Astrocyte (in vitro differentiated cells and primary cell): ENCODE measurements around the gene C2orf15. TPM values are rescaled to one million over a fixed set of nuclear protein-coding genes. Genes with fewer than 3 reads are reported as not detected.
"Not testable (repeated sequence)": the region's sequence is repeated elsewhere in the genome, so short reads cannot be mapped to it uniquely, and the experiment has no call there.

ENCODE experiments used
- DNase-seq: peaks from one replicate; pipeline ENCODE4 v3.0.0-alpha.2; 2010; ENCODE audit warnings: low read depth
- FAIRE-seq: peaks from 2 replicates; lab custom pipeline; 2011; peaks lifted over from hg19 to GRCh38; lab: Jason Lieb, UNC
- H2AFZ ChIP-seq: 2 replicates; pipeline ENCODE4 v1.6.0; 2012; ENCODE audit warnings: low read depth, low read length, inconsistent platforms
- H3K27ac ChIP-seq: 2 replicates; pipeline ENCODE4 v1.5.1; 2011; ENCODE audit warnings: low read depth, low read length, inconsistent platforms
- H3K27me3 ChIP-seq: 2 replicates; pipeline ENCODE4 v1.6.0; 2011; ENCODE audit warnings: low read length, inconsistent platforms; ENCODE audit not compliant: insufficient read depth
- H3K36me3 ChIP-seq: 2 replicates; pipeline ENCODE4 v1.5.1; 2011; ENCODE audit warnings: low read length, inconsistent platforms; ENCODE audit not compliant: insufficient read depth
- H3K4me1 ChIP-seq: 2 replicates; pipeline ENCODE4 v1.5.1; 2011; ENCODE audit warnings: low read length, inconsistent platforms; ENCODE audit not compliant: insufficient read depth
- H3K4me2 ChIP-seq: 2 replicates; pipeline ENCODE4 v1.6.0; 2012; ENCODE audit warnings: low read length, inconsistent platforms
- H3K4me3 ChIP-seq: 2 replicates; pipeline ENCODE4 v1.5.1; 2011; ENCODE audit warnings: low read depth, mild to moderate bottlenecking, low read length, inconsistent platforms; ENCODE audit not compliant: insufficient read depth
- H3K79me2 ChIP-seq: 2 replicates; pipeline ENCODE4 v1.6.0; 2012; ENCODE audit warnings: mild to moderate bottlenecking, low read length, inconsistent platforms; ENCODE audit not compliant: insufficient read depth
- H3K9ac ChIP-seq: 2 replicates; pipeline ENCODE4 v1.6.0; 2012; ENCODE audit warnings: mild to moderate bottlenecking, low read length, inconsistent platforms
- H3K9me3 ChIP-seq: 2 replicates; pipeline ENCODE4 v1.5.1; 2012; ENCODE audit warnings: low read depth, mild to moderate bottlenecking, low read length, inconsistent platforms; ENCODE audit not compliant: insufficient read depth
- H4K20me1 ChIP-seq: 2 replicates; pipeline ENCODE4 v1.6.0; 2012; ENCODE audit warnings: low read length, inconsistent platforms; ENCODE audit not compliant: insufficient read depth
- H3K27ac Mint-ChIP-seq: one replicate; pipeline ENCODE4 v1.8.0; 2021; ENCODE audit warnings: mild to moderate bottlenecking, mixed read lengths; ENCODE audit not compliant: unreplicated experiment
- H3K27me3 Mint-ChIP-seq: one replicate; pipeline ENCODE4 v1.8.0; 2021; ENCODE audit warnings: low read depth, mixed read lengths; ENCODE audit not compliant: unreplicated experiment
- H3K36me3 Mint-ChIP-seq: one replicate; pipeline ENCODE4 v1.8.0; 2021; ENCODE audit warnings: low read depth, mixed read lengths; ENCODE audit not compliant: unreplicated experiment
- H3K4me1 Mint-ChIP-seq: one replicate; pipeline ENCODE4 v1.8.0; 2021; ENCODE audit warnings: low read depth, mixed read lengths; ENCODE audit not compliant: unreplicated experiment
- H3K4me3 Mint-ChIP-seq: one replicate; pipeline ENCODE4 v1.8.0; 2021; ENCODE audit warnings: mild to moderate bottlenecking, moderate library complexity, mixed read lengths; ENCODE audit not compliant: unreplicated experiment
- H3K9me3 Mint-ChIP-seq: one replicate; pipeline ENCODE4 v1.8.0; 2021; ENCODE audit warnings: mild to moderate bottlenecking, mixed read lengths; ENCODE audit not compliant: unreplicated experiment
- CTCF ChIP-seq: IDR thresholded peaks from 2 replicates; pipeline ENCODE4 v1.5.1; 2011; ENCODE audit warnings: low read depth, mild to moderate bottlenecking, inconsistent platforms, low read length, moderate library complexity; ENCODE audit not compliant: insufficient read depth
- EZH2 ChIP-seq: IDR thresholded peaks from 2 replicates; pipeline ENCODE4 v1.6.1; 2012; ENCODE audit warnings: mild to moderate bottlenecking, low read length, inconsistent platforms; ENCODE audit not compliant: insufficient read depth
- total RNA-seq: library from RNA; stranded (reverse); gene quantifications from 2 replicates; pipeline ENCODE4 v1.2.1, GENCODE V29; 2021

Gene C2orf15
- total RNA-seq, 1 donor from 2014 or later = 0.59 TPM

GRCh38 chr2:99127981-99128380, 13.5 kb upstream of the C2orf15 start:
- H3K27me3 Mint-ChIP-seq = no peaks in the 10 kb centered on the region
- Histone ChIP-seq H3K9ac (no peak overlapping the region), H2AFZ (no peak overlapping the region), H3K9me3 (no peaks in the 10 kb centered on the region), H3K4me3 (no peak overlapping the region), H3K79me2 (no peaks in the 10 kb centered on the region), H4K20me1 (no peaks in the 10 kb centered on the region), H3K36me3 (no peaks in the 10 kb centered on the region), H3K4me2 (no peak overlapping the region), H3K27me3 (no peaks in the 10 kb centered on the region), H3K27ac (no peak overlapping the region), H3K4me1 (no peaks in the 10 kb centered on the region)
- no peak for FAIRE-seq
- no peak for TF ChIP-seq EZH2
- no peak for TF ChIP-seq CTCF
- no peaks in the 10 kb centered on the region for H3K4me1 Mint-ChIP-seq
- no peak overlapping the region for H3K4me3 Mint-ChIP-seq
- DNase-seq = no peak
- peaks cover 23% of the 10 kb centered on the region for H3K9me3 Mint-ChIP-seq
- H3K36me3 Mint-ChIP-seq = peaks cover 4% of the 10 kb centered on the region
- no peak overlapping the region for H3K27ac Mint-ChIP-seq

DNA sequence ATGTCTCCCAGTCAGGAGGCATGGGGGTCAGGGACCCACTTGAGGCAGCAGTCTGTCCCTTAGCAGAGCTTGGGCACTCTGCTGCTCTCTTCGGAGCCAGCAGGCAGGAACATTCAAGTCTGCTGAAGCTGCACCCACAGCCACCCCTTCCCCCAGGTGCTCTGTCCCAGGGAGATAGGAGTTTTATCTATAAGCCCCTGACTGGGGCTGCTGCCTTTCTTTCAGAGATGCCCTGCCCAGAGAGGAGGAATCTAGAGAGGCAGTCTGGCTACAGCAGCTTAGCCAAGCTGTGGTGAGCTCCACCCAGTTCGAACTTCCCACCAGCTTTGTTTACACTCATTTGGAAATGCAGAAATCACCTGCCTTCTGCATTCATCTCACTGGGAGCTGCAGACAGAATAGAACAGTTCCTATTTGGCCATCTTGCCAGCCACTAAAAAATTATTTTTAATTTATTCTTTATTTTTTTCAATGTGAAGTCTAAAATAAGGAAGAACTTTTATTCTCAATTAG, 6.4 kb upstream of the C2orf15 start:
- not testable (repeated sequence) for H3K4me3 ChIP-seq, DNase-seq

GRCh38 chr2:99139003-99139402, 2.5 kb upstream of the C2orf15 start:
- Histone ChIP-seq H3K36me3 (no peaks in the 10 kb centered on the region), H2AFZ (no peak overlapping the region), H3K9ac (no peak overlapping the region), H3K4me3 (no peak overlapping the region), H3K27ac (no peak overlapping the region), H3K27me3 (peaks cover 5% of the 10 kb centered on the region), H4K20me1 (no peaks in the 10 kb centered on the region), H3K4me1 (peaks cover 10% of the 10 kb centered on the region), H3K9me3 (no peaks in the 10 kb centered on the region), H3K79me2 (no peaks in the 10 kb centered on the region), H3K4me2 (no peak overlapping the region)
- H3K4me1 Mint-ChIP-seq = peaks cover 3% of the 10 kb centered on the region
- no peak for FAIRE-seq
- no peak for DNase-seq
- no peaks in the 10 kb centered on the region for H3K27me3 Mint-ChIP-seq
- peaks cover 8% of the 10 kb centered on the region for H3K9me3 Mint-ChIP-seq
- peaks cover 4% of the 10 kb centered on the region for H3K36me3 Mint-ChIP-seq
- H3K27ac Mint-ChIP-seq = no peak overlapping the region
- no peak for TF ChIP-seq EZH2
- no peak for TF ChIP-seq CTCF
- H3K4me3 Mint-ChIP-seq = peak overlapping the region; percentile 6

More for the DNA sequence above, 6.4 kb upstream of the C2orf15 start:
- not testable (repeated sequence) for H3K9ac ChIP-seq, H3K79me2 ChIP-seq, H4K20me1 ChIP-seq, H3K27me3 ChIP-seq, H3K9me3 ChIP-seq, H3K36me3 ChIP-seq, FAIRE-seq, H3K27ac ChIP-seq, H3K27ac Mint-ChIP-seq, H3K4me2 ChIP-seq, H2AFZ ChIP-seq, H3K4me3 Mint-ChIP-seq, H3K4me1 Mint-ChIP-seq, H3K4me1 ChIP-seq, H3K27me3 Mint-ChIP-seq
- Mint-ChIP-seq H3K9me3 (peaks cover 34% of the 10 kb centered on the region), H3K36me3 (peaks cover 15% of the 10 kb centered on the region)
